GM23338 (cell line): ENCODE data around the gene VPS37C. TPM values are rescaled to one million over a fixed set of nuclear protein-coding genes. Genes with fewer than 3 reads are reported as not detected.

Experiments
- ATAC-seq: fragments of 200-7000 bp; cut with Tn5 transposase; 3 replicates; pipeline ENCODE4 v1.9.1; 2020
- DNase-seq: peaks from one replicate; pipeline ENCODE4 v3.0.0-alpha.2; 2015; ENCODE audit warnings: low spot score
- H2AFZ ChIP-seq: fragments of 200-600 bp; sonication (generic); 2 replicates; pipeline ENCODE4 v1.8.0; 2016; ENCODE audit warnings: antibody characterized with exemption, mild to moderate bottlenecking, moderate library complexity
- H3F3A ChIP-seq: fragments of 200-600 bp; sonication (generic); replicated peaks from 2 replicates; pipeline ENCODE4 v1.8.0; 2017; ENCODE audit warnings: antibody characterized with exemption, mixed run types, low read depth
- H3K27ac ChIP-seq: fragments of 200-600 bp; sonication (generic); 2 replicates; pipeline ENCODE4 v1.6.1; 2016; ENCODE audit warnings: low read depth
- H3K27me3 ChIP-seq: fragments of 200-600 bp; sonication (generic); 2 replicates; pipeline ENCODE4 v1.8.0; 2016; ENCODE audit warnings: mild to moderate bottlenecking, mixed run types, moderate library complexity; ENCODE audit not compliant: insufficient read depth
- H3K36me3 ChIP-seq: fragments of 200-600 bp; sonication (generic); 2 replicates; pipeline ENCODE4 v1.8.0; 2016; ENCODE audit warnings: mild to moderate bottlenecking; ENCODE audit not compliant: insufficient read depth
- H3K4me1 ChIP-seq: fragments of 200-600 bp; sonication (generic); 2 replicates; pipeline ENCODE4 v1.8.0; 2016; ENCODE audit warnings: mild to moderate bottlenecking, moderate library complexity; ENCODE audit not compliant: insufficient read depth
- H3K4me2 ChIP-seq: fragments of 200-600 bp; sonication (generic); 2 replicates; pipeline ENCODE4 v1.7.1; 2017; ENCODE audit warnings: mixed run types
- H3K4me3 ChIP-seq: fragments of 200-600 bp; sonication (generic); 2 replicates; pipeline ENCODE4 v1.6.1; 2016; ENCODE audit warnings: mixed run types
- H3K79me2 ChIP-seq: fragments of 200-600 bp; sonication (generic); replicated peaks from 2 replicates; pipeline ENCODE4 v1.8.0; 2017; ENCODE audit warnings: mild to moderate bottlenecking; ENCODE audit not compliant: insufficient read depth
- H3K9me2 ChIP-seq: fragments of 200-600 bp; sonication (generic); 2 replicates; pipeline ENCODE4 v1.8.0; 2017; ENCODE audit not compliant: insufficient read depth
- H4K20me1 ChIP-seq: fragments of 200-600 bp; sonication (generic); replicated peaks from 2 replicates; pipeline ENCODE4 v1.8.0; 2017; ENCODE audit warnings: mild to moderate bottlenecking; ENCODE audit not compliant: insufficient read depth
- H3K27ac Mint-ChIP-seq: 2 replicates; pipeline ENCODE4 v1.8.0; 2020; ENCODE audit warnings: inconsistent platforms, mild to moderate bottlenecking, moderate library complexity, mixed read lengths
- H3K27me3 Mint-ChIP-seq: 3 replicates; pipeline ENCODE4 v1.8.0; 2022; ENCODE audit warnings: low read depth, mild to moderate bottlenecking, moderate library complexity, mixed read lengths, inconsistent platforms; ENCODE audit not compliant: insufficient read depth, poor library complexity
- H3K36me3 Mint-ChIP-seq: 3 replicates; pipeline ENCODE4 v1.8.0; 2021; ENCODE audit warnings: low read depth, mild to moderate bottlenecking, inconsistent platforms, moderate library complexity, mixed read lengths
- H3K4me1 Mint-ChIP-seq: 3 replicates; pipeline ENCODE4 v1.8.0; 2020; ENCODE audit warnings: mild to moderate bottlenecking, inconsistent platforms, mixed read lengths
- H3K4me3 Mint-ChIP-seq: 3 replicates; pipeline ENCODE4 v1.8.0; 2021; ENCODE audit warnings: moderate library complexity, mild to moderate bottlenecking, inconsistent platforms, mixed read lengths
- H3K9me3 Mint-ChIP-seq: 3 replicates; pipeline ENCODE4 v1.8.0; 2020; ENCODE audit warnings: moderate library complexity, mild to moderate bottlenecking, inconsistent platforms, mixed read lengths
- CREB1 ChIP-seq: fragments of 250-450 bp; sonication (Bioruptor Pico); IDR thresholded peaks from 2 replicates; pipeline ENCODE4 v1.5.0; 2020; ENCODE audit warnings: low read depth, mild to moderate bottlenecking, moderate library complexity
- CTCF ChIP-seq, 2 experiments: fragments of 200-600 bp in 1 of 2; sonication (generic) in 1 of 2; conservative IDR thresholded peaks; 2 replicates each; pipeline versions ENCODE4 v1.5.1 to v1.6.1; 2016 to 2017; ENCODE audit warnings: antibody characterized with exemption in 2 of 2, low read depth in 2 of 2, mild to moderate bottlenecking in 2 of 2, moderate library complexity in 1 of 2
- ETS1 ChIP-seq: IDR thresholded peaks from 2 replicates; pipeline ENCODE4 v1.6.1; 2016; ENCODE audit warnings: antibody characterized with exemption
- EZH2 ChIP-seq: fragments of 200-600 bp; sonication (generic); IDR thresholded peaks from one replicate; pipeline ENCODE4 v1.8.0; 2017; ENCODE audit warnings: antibody characterized with exemption, mild to moderate bottlenecking, low read depth; ENCODE audit not compliant: unreplicated experiment
- EZH2phosphoT487 ChIP-seq: fragments of 200-600 bp; sonication (generic); IDR thresholded peaks from one replicate; pipeline ENCODE4 v1.8.1; 2018; ENCODE audit warnings: antibody characterized with exemption; ENCODE audit not compliant: unreplicated experiment
- JUNB ChIP-seq: IDR thresholded peaks from one replicate; pipeline ENCODE4 v1.6.1; 2016; ENCODE audit warnings: antibody characterized with exemption; ENCODE audit not compliant: unreplicated experiment
- NANOG ChIP-seq: IDR thresholded peaks from 2 replicates; pipeline ENCODE4 v1.6.1; 2016; ENCODE audit warnings: antibody characterized with exemption, borderline replicate concordance
- POLR2AphosphoS5 ChIP-seq: IDR thresholded peaks from 2 replicates; pipeline ENCODE4 v1.6.1; 2016; ENCODE audit warnings: antibody characterized with exemption, low read depth
- STAT1 ChIP-seq: IDR thresholded peaks from one replicate; pipeline ENCODE4 v1.6.1; 2016; ENCODE audit warnings: antibody characterized with exemption; ENCODE audit not compliant: unreplicated experiment
- ZNF114 ChIP-seq: fragments of 250-450 bp; sonication (Bioruptor Pico); IDR thresholded peaks from 2 replicates; pipeline ENCODE4 v1.5.0; 2020; ENCODE audit warnings: mild to moderate bottlenecking, moderate library complexity
- ZNF331 ChIP-seq: fragments of 250-450 bp; sonication (Bioruptor Pico); IDR thresholded peaks from 2 replicates; pipeline ENCODE4 v1.5.0; 2020; ENCODE audit warnings: low read depth, mild to moderate bottlenecking, moderate library complexity
- ZNF462 ChIP-seq: fragments of 250-450 bp; sonication (Bioruptor Pico); IDR thresholded peaks from 2 replicates; pipeline ENCODE4 v1.5.0; 2020; ENCODE audit warnings: mild to moderate bottlenecking, moderate library complexity
- polyA plus RNA-seq: library from polyadenylated mRNA; unstranded; fragments of >200 nt; fragmentation: Nextera tagmentation; extraction: Ambion mirVana; gene quantifications from 2 replicates; pipeline ENCODE4 v1.2.1, GENCODE V29; 2016
- total RNA-seq: library from RNA; depleted of rRNA; stranded (reverse); fragments of >200 nt; shearing (Covaris generic); gene quantifications from 2 replicates; pipeline ENCODE4 v1.2.3, GENCODE V29; 2014
- TF ChIP-seq, protein P1 (sequence below): IDR thresholded peaks from one replicate; pipeline ENCODE4 v1.6.1; 2018; ENCODE audit warnings: antibody characterized with exemption; ENCODE audit not compliant: unreplicated experiment

VPS37C gene
- total and polyA plus RNA-seq, 2 experiments from 2014 or later, result 8.8 to 19.4 TPM

DNA sequence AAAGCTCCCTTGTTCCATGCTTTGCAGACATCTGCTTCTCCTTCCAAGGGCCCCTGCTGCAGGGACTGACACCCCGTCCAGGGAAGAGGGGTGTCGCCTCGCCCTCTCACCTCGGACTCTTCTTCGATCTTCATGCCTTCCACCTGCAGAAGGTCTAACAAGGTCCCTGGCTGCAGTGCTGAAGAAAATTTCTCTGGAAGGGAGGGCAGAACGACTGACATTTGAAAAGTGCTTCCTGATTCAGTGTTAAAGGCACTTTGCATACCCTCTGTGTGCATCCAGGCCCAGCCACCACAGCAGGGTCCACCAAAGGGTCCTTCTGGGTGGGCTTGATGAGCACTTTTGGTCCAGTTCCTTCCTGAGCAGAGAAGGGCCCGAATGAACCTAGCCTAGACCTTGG, 28.1 kb downstream of the VPS37C start:
- Histone ChIP-seq H3K27ac (no peak overlapping the region), H3K4me2 (no peak overlapping the region), H3K36me3 (no peaks in the 10 kb centered on the region), H3K27me3 (no peaks in the 10 kb centered on the region), H3K4me1 (peaks cover 2% of the 10 kb centered on the region; the same call in 1 of the 2 replicates), H3K9me2 (no peaks in the 10 kb centered on the region), H4K20me1 (peaks cover 4% of the 10 kb centered on the region; the same call in 1 of the 2 replicates), H3K4me3 (no peak overlapping the region), H3K79me2 (no peaks in the 10 kb centered on the region), H3F3A (no peaks in the 10 kb centered on the region), H2AFZ (no peak overlapping the region)
- peaks cover 15% of the 10 kb centered on the region for H3K4me1 Mint-ChIP-seq
- TF ChIP-seq ZNF462 (no peak), JUNB (no peak), EZH2phosphoT487 (no peak), ETS1 (no peak), CTCF (conservative IDR thresholded peaks at IDR 0.05; ENCODE audit: low read depth in 2 of 2) (no peak), CREB1 (CRISPR knock-in tag) (no peak), NANOG (no peak), STAT1 (no peak), ZNF331 (CRISPR knock-in tag) (no peak), EZH2 (no peak), ZNF114 (CRISPR knock-in tag) (no peak), POLR2AphosphoS5 (no peak)
- TF ChIP-seq, protein P1, sequence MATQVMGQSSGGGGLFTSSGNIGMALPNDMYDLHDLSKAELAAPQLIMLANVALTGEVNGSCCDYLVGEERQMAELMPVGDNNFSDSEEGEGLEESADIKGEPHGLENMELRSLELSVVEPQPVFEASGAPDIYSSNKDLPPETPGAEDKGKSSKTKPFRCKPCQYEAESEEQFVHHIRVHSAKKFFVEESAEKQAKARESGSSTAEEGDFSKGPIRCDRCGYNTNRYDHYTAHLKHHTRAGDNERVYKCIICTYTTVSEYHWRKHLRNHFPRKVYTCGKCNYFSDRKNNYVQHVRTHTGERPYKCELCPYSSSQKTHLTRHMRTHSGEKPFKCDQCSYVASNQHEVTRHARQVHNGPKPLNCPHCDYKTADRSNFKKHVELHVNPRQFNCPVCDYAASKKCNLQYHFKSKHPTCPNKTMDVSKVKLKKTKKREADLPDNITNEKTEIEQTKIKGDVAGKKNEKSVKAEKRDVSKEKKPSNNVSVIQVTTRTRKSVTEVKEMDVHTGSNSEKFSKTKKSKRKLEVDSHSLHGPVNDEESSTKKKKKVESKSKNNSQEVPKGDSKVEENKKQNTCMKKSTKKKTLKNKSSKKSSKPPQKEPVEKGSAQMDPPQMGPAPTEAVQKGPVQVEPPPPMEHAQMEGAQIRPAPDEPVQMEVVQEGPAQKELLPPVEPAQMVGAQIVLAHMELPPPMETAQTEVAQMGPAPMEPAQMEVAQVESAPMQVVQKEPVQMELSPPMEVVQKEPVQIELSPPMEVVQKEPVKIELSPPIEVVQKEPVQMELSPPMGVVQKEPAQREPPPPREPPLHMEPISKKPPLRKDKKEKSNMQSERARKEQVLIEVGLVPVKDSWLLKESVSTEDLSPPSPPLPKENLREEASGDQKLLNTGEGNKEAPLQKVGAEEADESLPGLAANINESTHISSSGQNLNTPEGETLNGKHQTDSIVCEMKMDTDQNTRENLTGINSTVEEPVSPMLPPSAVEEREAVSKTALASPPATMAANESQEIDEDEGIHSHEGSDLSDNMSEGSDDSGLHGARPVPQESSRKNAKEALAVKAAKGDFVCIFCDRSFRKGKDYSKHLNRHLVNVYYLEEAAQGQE, result no peak
- ATAC-seq, result no peak
- DNase-seq, result no peak
- H3K9me3 Mint-ChIP-seq, result no peaks in the 10 kb centered on the region
- H3K27me3 Mint-ChIP-seq, result peaks cover 7% of the 10 kb centered on the region
- no peak overlapping the region for H3K4me3 Mint-ChIP-seq
- H3K36me3 Mint-ChIP-seq, result peaks cover 14% of the 10 kb centered on the region
- H3K27ac Mint-ChIP-seq, result no peak overlapping the region; the same call in 1 of the 2 replicates
